CD4-positive, alpha-beta T cell treated with Interleukin-17A for 1 hour (primary cell): ENCODE data around the gene MYO3B.
"Not testable (repeated sequence)": the region's sequence is repeated elsewhere in the genome, so short reads cannot be mapped to it uniquely, and the experiment has no call there.

ENCODE experiments used
- DNase-seq: peaks from one replicate; pipeline ENCODE4 v3.0.0-alpha.2; 2020

MYO3B gene

GRCh38 chr2:170578606-170579005 lies 400.7 kb downstream of the MYO3B start:
- no peak for DNase-seq

GRCh38 chr2:170579511-170579910 lies 401.6 kb downstream of the MYO3B start:
- DNase-seq = no peak

- DNase-seq = no peak
Observed at GRCh38 chr2:170582313-170582712, 404.4 kb downstream of the MYO3B start.

- DNase-seq = no peak
Observed at GRCh38 chr2:170582751-170583463, 405.0 kb downstream of the MYO3B start.

GRCh38 chr2:170585067-170585466 lies 407.1 kb downstream of the MYO3B start:
- no peak for DNase-seq

- DNase-seq = no peak
Observed at GRCh38 chr2:170586571-170587095, 408.7 kb downstream of the MYO3B start.

GRCh38 chr2:170587117-170587516 lies 409.2 kb downstream of the MYO3B start:
- no peak for DNase-seq

GRCh38 chr2:170587922-170588321 lies 410.0 kb downstream of the MYO3B start:
- no peak for DNase-seq

GRCh38 chr2:170588729-170589128 lies 410.8 kb downstream of the MYO3B start:
- DNase-seq = no peak

GRCh38 chr2:170596576-170596975 lies 418.6 kb downstream of the MYO3B start:
- DNase-seq = no peak

- no peak for DNase-seq
Observed at GRCh38 chr2:170598067-170598395, 420.1 kb downstream of the MYO3B start.

GRCh38 chr2:170601489-170601888 lies 423.5 kb downstream of the MYO3B start:
- DNase-seq = no peak

- no peak for DNase-seq
Observed at GRCh38 chr2:170605862-170606261, 427.9 kb downstream of the MYO3B start.

- no peak for DNase-seq
Observed at GRCh38 chr2:170607171-170607570, 429.2 kb downstream of the MYO3B start.

GRCh38 chr2:170610615-170611014 lies 432.7 kb downstream of the MYO3B start:
- no peak for DNase-seq

- not testable (repeated sequence) for DNase-seq
Observed at GRCh38 chr2:170618948-170619347, 441.0 kb downstream of the MYO3B start.

- not testable (repeated sequence) for DNase-seq
Observed at GRCh38 chr2:170635094-170635493, 457.1 kb downstream of the MYO3B start.

- no peak for DNase-seq
Observed at GRCh38 chr2:170639635-170640034, 461.7 kb downstream of the MYO3B start.

- DNase-seq = no peak
Observed at GRCh38 chr2:170641961-170642360, 464.0 kb downstream of the MYO3B start.

GRCh38 chr2:170643346-170643745 lies 465.4 kb downstream of the MYO3B start:
- DNase-seq = no peak

GRCh38 chr2:170647741-170648436 lies 469.9 kb downstream of the MYO3B start:
- no peak for DNase-seq

- DNase-seq = peak; percentile 78
Observed at GRCh38 chr2:170651624-170652325, 473.8 kb downstream of the MYO3B start.

- DNase-seq = no peak
Observed at GRCh38 chr2:170652637-170653417, 474.9 kb downstream of the MYO3B start.
